NCI-H1417 (cell line): ENCODE measurements around the gene DNAAF3.

Experiments
- DNase-seq, 3 experiments: peaks; one replicate each; lab custom pipeline; 2025; lab: John Stamatoyannopoulos, UW

The DNAAF3 gene

GRCh38 chr19:55116232-55116858 is 50.1 kb downstream of the DNAAF3 start:
- DNase-seq, result peak; percentile 10 to 37 (median 27)

GRCh38 chr19:55115446-55116065 is 50.9 kb downstream of the DNAAF3 start:
- no peak for DNase-seq

- no peak for DNase-seq
Observed at GRCh38 chr19:55114566-55115145, 51.8 kb downstream of the DNAAF3 start.

DNA sequence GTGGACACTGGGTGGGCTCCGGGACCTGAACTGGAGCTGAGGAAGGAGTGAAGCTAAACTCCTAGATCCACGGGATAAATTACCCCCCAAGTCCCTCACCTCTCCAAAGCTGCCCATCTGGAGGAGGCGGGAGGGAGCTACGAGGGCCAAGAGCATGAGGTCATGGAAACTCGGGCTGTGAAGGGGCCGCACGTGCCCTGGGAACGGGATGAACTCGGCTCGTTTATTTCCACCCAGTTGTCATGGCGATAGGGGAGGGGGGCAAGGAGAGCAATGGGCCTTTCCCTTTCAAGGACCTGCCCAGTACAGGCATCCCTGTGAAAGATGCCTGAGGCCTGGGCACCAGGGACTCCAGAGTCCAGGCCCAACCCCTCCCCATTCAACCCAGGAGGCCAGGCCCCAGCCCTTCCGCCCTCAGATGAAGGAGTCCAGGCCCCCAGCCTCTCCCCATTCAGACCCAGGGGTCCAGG is 52.8 kb downstream of the DNAAF3 start:
- DNase-seq, result peak in 2 of 3 experiments; percentile 10 to 44

- DNase-seq, result no peak
Observed at GRCh38 chr19:55112777-55113569, 53.4 kb downstream of the DNAAF3 start.

DNA sequence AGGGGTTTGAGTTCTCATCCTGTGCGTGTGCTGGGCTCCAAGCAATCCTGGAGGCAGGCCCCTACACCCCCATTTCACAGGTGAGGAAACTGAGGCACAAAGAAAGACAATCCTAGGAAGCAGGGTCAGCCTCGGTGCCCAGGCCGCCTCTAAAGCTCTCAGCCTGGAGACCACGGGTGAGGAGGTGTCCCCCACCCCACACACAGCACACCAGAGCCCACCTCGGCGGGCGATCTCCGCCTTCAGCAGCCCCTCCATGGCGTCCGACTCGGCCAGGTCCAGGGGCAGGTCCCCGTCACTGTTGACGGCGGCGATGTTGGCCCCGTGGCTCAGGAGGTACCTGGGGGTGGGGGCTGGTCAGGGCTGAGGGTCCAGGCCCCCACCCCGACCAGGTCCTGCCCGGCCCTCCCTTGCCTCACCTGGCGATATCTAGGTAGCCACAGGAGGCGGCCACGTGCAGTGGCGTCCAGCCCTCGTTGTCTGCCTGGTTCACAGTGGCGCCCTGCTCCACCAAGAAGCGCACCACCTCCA is 54.1 kb downstream of the DNAAF3 start:
- DNase-seq, result no peak

DNA sequence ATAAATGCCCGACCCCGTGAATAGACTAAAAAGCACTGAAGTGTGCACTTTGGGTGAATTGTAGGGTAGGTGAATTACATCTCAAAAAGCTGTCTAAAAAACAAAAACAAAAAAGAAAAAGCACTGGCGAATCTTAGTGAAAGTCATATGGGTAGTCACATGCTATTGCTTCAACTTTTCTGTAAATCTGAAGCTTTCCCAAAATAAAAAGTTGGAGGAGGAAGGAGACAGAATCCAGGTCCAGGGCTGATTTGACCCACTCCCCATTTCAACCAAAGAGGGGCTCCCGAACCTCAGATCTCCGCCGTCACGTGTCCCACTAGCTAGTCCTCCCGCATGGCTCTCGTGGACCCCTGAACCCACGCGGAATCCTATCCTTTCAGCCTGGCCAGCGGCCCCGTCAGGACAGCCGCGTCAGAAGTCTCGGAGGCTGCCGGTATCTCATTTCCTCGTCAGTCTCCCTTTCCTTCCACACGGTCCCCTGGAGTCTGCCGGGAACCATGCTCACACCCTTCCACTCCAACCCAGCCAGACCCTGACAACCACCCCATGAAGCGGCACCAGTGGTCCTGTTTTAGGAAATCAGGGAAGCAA is 55.1 kb downstream of the DNAAF3 start:
- no peak for DNase-seq

DNA sequence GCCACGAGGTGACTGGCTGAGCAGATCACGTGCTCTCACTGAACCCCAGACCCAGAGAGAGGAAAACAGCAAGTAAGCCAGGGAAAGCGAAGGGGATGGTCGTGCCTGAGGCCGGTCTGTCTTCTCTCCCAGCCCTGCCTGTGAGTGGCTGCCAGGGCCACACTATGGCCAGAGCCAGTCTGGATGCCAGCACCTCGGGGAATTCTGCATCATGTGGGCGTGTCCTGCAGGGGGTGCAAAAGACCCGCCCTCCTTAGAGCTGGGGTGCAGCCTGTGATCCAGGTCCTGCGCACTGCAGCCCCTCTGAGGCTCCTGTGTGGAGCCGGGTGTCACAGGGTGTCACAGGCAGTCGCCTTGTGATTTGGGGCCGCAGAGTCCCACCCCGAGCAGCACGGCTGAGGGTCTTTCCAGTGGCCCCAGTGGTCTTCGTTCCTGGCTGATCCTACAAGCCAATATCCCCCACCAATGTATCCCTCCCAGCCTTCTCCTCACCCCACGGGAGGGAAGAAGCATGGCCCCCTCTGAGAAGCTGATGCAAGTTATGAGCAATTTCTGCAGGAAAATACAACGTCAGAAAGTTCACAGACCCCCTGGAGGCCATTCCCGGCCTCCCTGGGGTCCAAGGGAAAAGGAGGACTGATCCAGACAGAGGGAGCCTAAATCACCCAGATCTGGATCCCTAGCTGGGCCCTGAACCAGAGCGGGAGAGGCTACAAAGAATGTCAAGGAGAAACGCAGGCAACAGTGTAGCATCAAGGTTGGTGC is 56.7 kb downstream of the DNAAF3 start:
- DNase-seq, result no peak
